Common myeloid progenitor, CD34-positive (primary cell): Measurements from ENCODE around the gene FOXP1.
A peak's percentile ranks its signal among the peaks of the same experiment; 100 is the strongest.

Experiments used
- CTCF ChIA-PET: fragments of 350-600 bp; sonication (Branson Sonifier 250); formaldehyde crosslinking; loops from one replicate; lab custom pipeline; 2021; ENCODE audit warnings: antibody characterized with exemption; lab: Charles Lee
- POLR2A ChIA-PET: fragments of 350-600 bp; sonication (Branson Sonifier 250); formaldehyde crosslinking; loops from one replicate; lab custom pipeline; 2021; ENCODE audit warnings: antibody characterized with exemption; lab: Charles Lee
- DNase-seq, 3 donors: peaks; one replicate each; pipeline versions ENCODE4 v3.0.0 to v3.0.0-alpha.2; 2013
- H3K27ac ChIP-seq, 2 experiments: 1 replicate in 1 of 2; 2 replicates in 1 of 2; pipeline ENCODE4 v1.7.0; 2013; ENCODE audit warnings: inconsistent platforms in 2 of 2, low read length in 2 of 2, mild to moderate bottlenecking in 2 of 2, low read depth in 1 of 2, moderate library complexity in 1 of 2; ENCODE audit not compliant: severe bottlenecking in 2 of 2, insufficient read depth in 1 of 2, poor library complexity in 1 of 2
- H3K27me3 ChIP-seq, 5 experiments: replicated peaks in 2 of 5; 1 replicate in 3 of 5; 2 replicates in 2 of 5; pipeline versions ENCODE4 v1.6.1 to v1.7.0; 2013; ENCODE audit warnings: low read length in 4 of 5, mild to moderate bottlenecking in 2 of 5, moderate library complexity in 2 of 5, inconsistent platforms in 1 of 5; ENCODE audit not compliant: insufficient read depth in 5 of 5, control insufficient read depth in 4 of 5
- H3K36me3 ChIP-seq, 4 experiments: 1 replicate in 2 of 4; 2 replicates in 2 of 4; pipeline versions ENCODE4 v1.6.1 to v1.7.0; 2013; ENCODE audit warnings: low read length in 3 of 4, control low read depth in 1 of 4, mild to moderate bottlenecking in 1 of 4; ENCODE audit not compliant: control insufficient read depth in 4 of 4, insufficient read depth in 4 of 4
- H3K4me1 ChIP-seq, 4 experiments: 1 replicate in 3 of 4; 2 replicates in 1 of 4; pipeline versions ENCODE4 v1.6.1 to v1.7.1; 2013; ENCODE audit warnings: low read length in 3 of 4, mild to moderate bottlenecking in 3 of 4, control low read depth in 1 of 4, inconsistent platforms in 1 of 4, moderate library complexity in 1 of 4; ENCODE audit not compliant: control insufficient read depth in 4 of 4, insufficient read depth in 4 of 4; ENCODE audit errors: control extremely low read depth in 1 of 4
- H3K4me3 ChIP-seq, 7 experiments: 1 replicate in 4 of 7; 2 replicates in 3 of 7; pipeline versions ENCODE4 v1.5.1 to v1.7.0; 2013; ENCODE audit warnings: mild to moderate bottlenecking in 7 of 7, low read length in 6 of 7, moderate library complexity in 6 of 7, inconsistent platforms in 2 of 7, low read depth in 2 of 7, control low read depth in 1 of 7; ENCODE audit not compliant: insufficient read depth in 4 of 7, control insufficient read depth in 1 of 7; ENCODE audit errors: extremely low read depth in 1 of 7
- H3K9me3 ChIP-seq, 5 experiments: 1 replicate in 4 of 5; 2 replicates in 1 of 5; pipeline versions ENCODE4 v1.6.1 to v1.7.1; 2013; ENCODE audit warnings: low read length in 4 of 5, mild to moderate bottlenecking in 2 of 5, inconsistent platforms in 1 of 5, low read depth in 1 of 5, moderate library complexity in 1 of 5; ENCODE audit not compliant: control insufficient read depth in 4 of 5, insufficient read depth in 2 of 5; ENCODE audit errors: control extremely low read depth in 1 of 5
- WGBS: methylation state at CpG from one replicate; pipeline ENCODE4 v1.1.5; 2013; ENCODE audit not compliant: insufficient coverage; 5-methylcytosine and 5-hydroxymethylcytosine counted together

The FOXP1 gene

GRCh38 chr3:71070497-71071463 is 512.7 kb downstream of the FOXP1 start:
- DNase-seq = peak in 2 of 3 donors; percentile 67 to 72
- H3K27ac ChIP-seq = peak overlapping the region in 1 of 2 experiments; percentile 46
- no peaks in the 10 kb centered on the region for H3K9me3 ChIP-seq
- CTCF ChIA-PET = interaction anchor here (0.6 to 7.4 kb wide), 18 partner anchors 8 to 578 kb away, joined by 3 to 54 read pairs (median 4); no protein-coding TSS in a partner anchor
- peaks cover 0 to 8% (median 0%) of the 10 kb centered on the region in 4 experiments for H3K36me3 ChIP-seq
- peak overlapping the region in 2 of 7 experiments; percentile 11 to 17 for H3K4me3 ChIP-seq
- 36% methylated on average over 15 of the region's 20 CpGs for WGBS
- POLR2A ChIA-PET = no interaction called here
- H3K27me3 ChIP-seq = no peaks in the 10 kb centered on the region
- H3K4me1 ChIP-seq = peaks cover 14 to 57% (median 47%) of the 10 kb centered on the region in 4 experiments

- Histone ChIP-seq H3K27ac (no peak overlapping the region), H3K36me3 (peaks cover 0 to 7% (median 0%) of the 10 kb centered on the region in 4 experiments), H3K4me3 (no peak overlapping the region), H3K27me3 (no peaks in the 10 kb centered on the region), H3K4me1 (peaks cover 17 to 63% (median 53%) of the 10 kb centered on the region in 4 experiments), H3K9me3 (no peaks in the 10 kb centered on the region)
- 83% methylated on average over 3 of the region's 4 CpGs for WGBS
- ChIA-PET POLR2A (interaction anchor here (0.6 kb wide), 1 partner anchor 187 kb away, joined by 3 read pairs; no protein-coding TSS in a partner anchor), CTCF (interaction anchor here (0.8 to 7.4 kb wide), 19 partner anchors 9 to 579 kb away, joined by 3 to 54 read pairs (median 4); no protein-coding TSS in a partner anchor)
- peak; percentile 64 to 77 (median 76) for DNase-seq
These were observed 513.7 kb downstream of the FOXP1 start for GRCh38 chr3:71069797-71070196.

- 74% methylated on average over 2 of the region's 6 CpGs for WGBS
- DNase-seq = peak in 1 of 3 donors; percentile 29
- Histone ChIP-seq H3K36me3 (peaks cover 0 to 5% (median 0%) of the 10 kb centered on the region in 4 experiments), H3K4me1 (peaks cover 23 to 71% (median 63%) of the 10 kb centered on the region in 4 experiments), H3K27ac (no peak overlapping the region), H3K27me3 (no peaks in the 10 kb centered on the region), H3K9me3 (no peaks in the 10 kb centered on the region), H3K4me3 (no peak overlapping the region)
- ChIA-PET CTCF (interaction anchor here (0.6 to 7.4 kb wide), 14 partner anchors 9 to 237 kb away, joined by 3 to 54 read pairs (median 4); no protein-coding TSS in a partner anchor), POLR2A (interaction anchor here (0.5 to 0.6 kb wide), 2 partner anchors 30 to 329 kb away, joined by 3 to 5 read pairs; no protein-coding TSS in a partner anchor)
These were observed 515.4 kb downstream of the FOXP1 start for GRCh38 chr3:71067977-71068654.

GRCh38 chr3:71066849-71067261 is 516.7 kb downstream of the FOXP1 start:
- no peaks in the 10 kb centered on the region for H3K27me3 ChIP-seq
- WGBS = 63% methylated on average over 1 of the region's 3 CpGs
- H3K36me3 ChIP-seq = peaks cover 0 to 5% (median 0%) of the 10 kb centered on the region in 4 experiments
- H3K27ac ChIP-seq = peak overlapping the region in 1 of 2 experiments; percentile 63
- DNase-seq = peak; percentile 44 to 89 (median 84)
- H3K4me1 ChIP-seq = peaks cover 35 to 78% (median 71%) of the 10 kb centered on the region in 4 experiments
- H3K4me3 ChIP-seq = peak overlapping the region in 5 of 7 experiments; percentile 7 to 87 (median 37)
- H3K9me3 ChIP-seq = no peaks in the 10 kb centered on the region
- CTCF ChIA-PET = interaction anchor here (5.3 kb wide), 1 partner anchor 62 kb away, joined by 51 read pairs; no protein-coding TSS in a partner anchor
- POLR2A ChIA-PET = no interaction called here

GRCh38 chr3:71066356-71066755 is 517.2 kb downstream of the FOXP1 start:
- Histone ChIP-seq H3K27me3 (no peaks in the 10 kb centered on the region), H3K9me3 (no peaks in the 10 kb centered on the region), H3K27ac (peak overlapping the region in 1 of 2 experiments; percentile 63), H3K4me1 (peaks cover 35 to 80% (median 71%) of the 10 kb centered on the region in 4 experiments), H3K36me3 (peaks cover 0 to 5% (median 0%) of the 10 kb centered on the region in 4 experiments), H3K4me3 (peak overlapping the region in 6 of 7 experiments; percentile 11 to 87 (median 53))
- WGBS = 4% methylated on average over 3 of the region's 6 CpGs
- peak; percentile 39 to 71 (median 67) for DNase-seq
- ChIA-PET POLR2A (no interaction called here), CTCF (interaction anchor here (5.3 kb wide), 1 partner anchor 62 kb away, joined by 51 read pairs; no protein-coding TSS in a partner anchor)

- Histone ChIP-seq H3K27ac (peak overlapping the region in 1 of 2 experiments; percentile 88), H3K4me1 (peaks cover 38 to 81% (median 67%) of the 10 kb centered on the region in 4 experiments), H3K27me3 (no peaks in the 10 kb centered on the region), H3K36me3 (peaks cover 0 to 5% (median 0%) of the 10 kb centered on the region in 4 experiments), H3K9me3 (no peaks in the 10 kb centered on the region), H3K4me3 (peak overlapping the region in 6 of 7 experiments; percentile 59 to 87 (median 77))
- DNase-seq = no peak
- POLR2A ChIA-PET = no interaction called here
- no CpG with 5 or more reads among the region's 4 CpGs for WGBS
- CTCF ChIA-PET = no interaction called here
These were observed 517.8 kb downstream of the FOXP1 start for GRCh38 chr3:71065764-71066013.
